K562 (cell line): ENCODE measurements around the gene RNF217. TPM values are rescaled to one million over a fixed set of nuclear protein-coding genes. Genes with fewer than 3 reads are reported as not detected.
A peak's percentile ranks its signal among the peaks of the same experiment; 100 is the strongest.

Source experiments
- BACH1 ChIP-seq: fragments of 200-800 bp; sonication (Bioruptor generic); IDR thresholded peaks from 2 replicates; pipeline ENCODE4 v1.6.1; 2016; ENCODE audit warnings: missing genetic modification characterization, missing compliant biosample characterization
- BRCA1 ChIP-seq, 2 experiments: fragments of 450-650 bp in 1 of 2; sonication (generic) in 1 of 2; formaldehyde crosslinking in 1 of 2; IDR thresholded peaks; 2 replicates each; pipeline versions ENCODE4 v1.5.0 to v1.6.1; 2017 to 2020; ENCODE audit warnings: mild to moderate bottlenecking in 1 of 2, missing genetic modification reagents in 1 of 2
- CUX1 ChIP-seq: fragments of 200-800 bp; sonication (Bioruptor generic); IDR thresholded peaks from 2 replicates; pipeline ENCODE4 v1.6.1; 2016; ENCODE audit warnings: missing genetic modification characterization, missing compliant biosample characterization
- DMBX1 ChIP-seq: fragments of 250-450 bp; sonication (Bioruptor Pico); IDR thresholded peaks from 2 replicates; pipeline ENCODE4 v1.8.0; 2022; ENCODE audit warnings: inconsistent platforms, mild to moderate bottlenecking, moderate library complexity, borderline replicate concordance
- DPF2 ChIP-seq: fragments of 450-650 bp; IDR thresholded peaks from 2 replicates; pipeline ENCODE4 v1.6.1; 2016
- ELF1 ChIP-seq: fragments of 200-800 bp; sonication (Bioruptor generic); IDR thresholded peaks from 2 replicates; pipeline ENCODE4 v1.6.1; 2016; ENCODE audit warnings: missing genetic modification characterization, missing compliant biosample characterization
- GTF2E2 ChIP-seq: fragments of 200-800 bp; sonication (Bioruptor generic); IDR thresholded peaks from 2 replicates; pipeline ENCODE4 v1.6.1; 2016; ENCODE audit warnings: missing genetic modification characterization, missing compliant biosample characterization
- KDM1A ChIP-seq, 2 experiments: fragments of 450-650 bp; IDR thresholded peaks; 2 replicates each; pipeline ENCODE4 v1.6.1; 2016; ENCODE audit warnings: mild to moderate bottlenecking in 2 of 2
- MEIS2 ChIP-seq: fragments of 450-650 bp; IDR thresholded peaks from 2 replicates; pipeline ENCODE4 v1.6.1; 2014; ENCODE audit warnings: mild to moderate bottlenecking; ENCODE audit not compliant: partially characterized antibody
- MTA2 ChIP-seq: fragments of 450-650 bp; IDR thresholded peaks from 2 replicates; pipeline ENCODE4 v1.6.1; 2016; ENCODE audit warnings: low read depth
- NFXL1 ChIP-seq: fragments of 450-650 bp; formaldehyde crosslinking; IDR thresholded peaks from 2 replicates; pipeline ENCODE4 v1.4.0; 2021; ENCODE audit warnings: mild to moderate bottlenecking
- NR0B1 ChIP-seq: fragments of 450-650 bp; IDR thresholded peaks from one replicate; pipeline ENCODE4 v1.6.1; 2018; ENCODE audit warnings: mild to moderate bottlenecking, moderate library complexity; ENCODE audit not compliant: partially characterized antibody
- POLR2H ChIP-seq: IDR thresholded peaks from 2 replicates; pipeline ENCODE4 v1.6.1; 2016; ENCODE audit warnings: missing genetic modification characterization, low read depth, mild to moderate bottlenecking, control low read depth, missing compliant biosample characterization, moderate library complexity
- PRPF4 ChIP-seq: fragments of 200-400 bp; formaldehyde crosslinking; IDR thresholded peaks from one replicate; pipeline ENCODE4 v1.6.1; 2017; ENCODE audit warnings: low read length, low read depth, mild to moderate bottlenecking; ENCODE audit not compliant: insufficient read depth, poor library complexity, severe bottlenecking
- SMARCE1 ChIP-seq: fragments of 450-650 bp; IDR thresholded peaks from 2 replicates; pipeline ENCODE4 v1.7.1; 2016; ENCODE audit warnings: mild to moderate bottlenecking
- STAT5B ChIP-seq: fragments of 250-450 bp; sonication (Bioruptor Pico); IDR thresholded peaks from 2 replicates; pipeline ENCODE4 v1.8.0; 2021; ENCODE audit warnings: mild to moderate bottlenecking, inconsistent platforms
- UBTF ChIP-seq, 2 experiments: IDR thresholded peaks; 2 replicates each; pipeline ENCODE4 v1.6.1; 2012; ENCODE audit warnings: improper control_type of control experiment in 2 of 2, low read depth in 2 of 2, low read length in 2 of 2, borderline replicate concordance in 1 of 2
- ZNF24 ChIP-seq: fragments of 450-650 bp; IDR thresholded peaks from 2 replicates; pipeline ENCODE4 v1.6.1; 2016
- ZNF583 ChIP-seq: fragments of 250-450 bp; sonication (Bioruptor Pico); IDR thresholded peaks from 2 replicates; pipeline ENCODE4 v1.4.0; 2020
- ZNF584 ChIP-seq: fragments of 200-800 bp; sonication (Bioruptor generic); IDR thresholded peaks from 2 replicates; pipeline ENCODE4 v1.6.1; 2016; ENCODE audit warnings: low read depth, mild to moderate bottlenecking, missing genetic modification characterization, missing compliant biosample characterization
- polyA plus RNA-seq, 8 experiments: library from polyadenylated mRNA; depleted of rRNA in 4 of 8; stranded (reverse) in 5 of 8; unstranded in 3 of 8; fragments of >200 nt; fragmentation: Nextera tagmentation in 2 of 8; fragmentation: Illumina TruSeq in 1 of 8; extraction: Ambion mirVana in 2 of 8; extraction: Trizol in 1 of 8; gene quantifications; 2 replicates each; pipeline versions ENCODE4 v1.2.1 to v1.2.3, GENCODE V29; 2011 to 2014; ENCODE audit warnings: inconsistent platforms in 1 of 8, missing spikeins in 1 of 8
- total RNA-seq, 7 experiments: library from RNA; depleted of rRNA in 6 of 7; stranded (reverse); fragments of >200 nt in 6 of 7; fragmentation: Illumina TruSeq in 2 of 7; extraction: Trizol in 2 of 7; gene quantifications; 2 replicates each; pipeline versions ENCODE4 v1.2.1 to v1.2.3, GENCODE V29; 2011 to 2021; ENCODE audit warnings: low replicate concordance in 1 of 7

The RNF217 gene
- total and polyA plus RNA-seq, 9 of the 15 experiments (the other 6 are each of a cell fraction or from before 2014, with no cell fraction given) = 2.9 to 25.6 (median 12.0) TPM

- no peak for TF ChIP-seq PRPF4
- TF ChIP-seq CUX1 (CRISPR knock-in tag) = no peak
- TF ChIP-seq KDM1A (IDR thresholded peaks at IDR 0.05) = peak in 1 of 2 experiments; percentile 50; a peak in 2 of 4 replicates
- TF ChIP-seq ELF1 (tag) = peak; percentile 42; the same call in 1 of the 2 replicates
- TF ChIP-seq UBTF (IDR thresholded peaks at IDR 0.05; ENCODE audit: borderline replicate concordance in 1 of 2, low read depth in 2 of 2, low read length in 2 of 2) = no peak
- TF ChIP-seq STAT5B (CRISPR knock-in tag) = no peak
- no peak for TF ChIP-seq BRCA1 (IDR thresholded peaks at IDR 0.05)
- no peak for TF ChIP-seq BRCA1 (CRISPR knock-in tag; IDR thresholded peaks at IDR 0.05)
- peak; percentile 38; the same call in 1 of the 2 replicates for TF ChIP-seq SMARCE1
- peak; percentile 44 for TF ChIP-seq MEIS2
- peak; percentile 88 for TF ChIP-seq BACH1 (tag)
- TF ChIP-seq ZNF24 = 0 out of 2 replicates have a peak, but pooled peaks have one; percentile 32
- peak; percentile 56; the same call in 1 of the 2 replicates for TF ChIP-seq DMBX1 (CRISPR knock-in tag)
- no peak for TF ChIP-seq POLR2H (tag)
- TF ChIP-seq NFXL1 (CRISPR knock-in tag) = 0 out of 2 replicates have a peak, but pooled peaks have one; percentile 73
- no peak for TF ChIP-seq MTA2
- TF ChIP-seq GTF2E2 (tag) = peak; percentile 44; the same call in 1 of the 2 replicates
- peak; percentile 88 for TF ChIP-seq ZNF584 (CRISPR knock-in tag)
- TF ChIP-seq DPF2 = peak; percentile 58; the same call in 1 of the 2 replicates
- TF ChIP-seq NR0B1 = no peak
- TF ChIP-seq ZNF583 = peak; percentile 33; the same call in 1 of the 2 replicates
Measured at GRCh38 chr6:125013938-125014660, 51.9 kb downstream of the RNF217 start (continued).
